Chondrocyte (in vitro differentiated cells): ENCODE data around the gene OPTC. TPM values are rescaled to one million over a fixed set of nuclear protein-coding genes. Genes with fewer than 3 reads are reported as not detected.

Source experiments
- DNase-seq: peaks from one replicate; pipeline ENCODE4 v3.0.0; 2021; ENCODE audit warnings: mixed read lengths, low spot score
- H3K27ac Mint-ChIP-seq: one replicate; pipeline ENCODE4 v1.8.0; 2021; ENCODE audit warnings: mild to moderate bottlenecking, moderate library complexity, mixed read lengths; ENCODE audit not compliant: unreplicated experiment
- H3K27me3 Mint-ChIP-seq: 2 replicates; pipeline ENCODE4 v1.8.0; 2021; ENCODE audit warnings: low read depth, mixed read lengths
- H3K36me3 Mint-ChIP-seq: 2 replicates; pipeline ENCODE4 v1.8.0; 2021; ENCODE audit warnings: low read depth, mixed read lengths
- H3K4me1 Mint-ChIP-seq: 2 replicates; pipeline ENCODE4 v1.8.0; 2021; ENCODE audit warnings: low read depth, mild to moderate bottlenecking, mixed read lengths
- H3K4me3 Mint-ChIP-seq: one replicate; pipeline ENCODE4 v1.8.0; 2021; ENCODE audit warnings: mild to moderate bottlenecking, moderate library complexity, mixed read lengths; ENCODE audit not compliant: unreplicated experiment
- H3K9me3 Mint-ChIP-seq: 2 replicates; pipeline ENCODE4 v1.8.0; 2021; ENCODE audit warnings: low read depth, mixed read lengths
- total RNA-seq: library from RNA; stranded (reverse); gene quantifications from 3 replicates; pipeline ENCODE4 v1.2.1, GENCODE V29; 2021
- TF ChIP-seq, protein P1 (sequence below): fragments of 200-600 bp; sonication (generic); IDR thresholded peaks from 2 replicates; pipeline ENCODE4 v1.5.0; 2021; ENCODE audit warnings: antibody characterized with exemption, mild to moderate bottlenecking, moderate library complexity

OPTC gene
- total RNA-seq, 1 donor from 2014 or later, result not detected

DNA sequence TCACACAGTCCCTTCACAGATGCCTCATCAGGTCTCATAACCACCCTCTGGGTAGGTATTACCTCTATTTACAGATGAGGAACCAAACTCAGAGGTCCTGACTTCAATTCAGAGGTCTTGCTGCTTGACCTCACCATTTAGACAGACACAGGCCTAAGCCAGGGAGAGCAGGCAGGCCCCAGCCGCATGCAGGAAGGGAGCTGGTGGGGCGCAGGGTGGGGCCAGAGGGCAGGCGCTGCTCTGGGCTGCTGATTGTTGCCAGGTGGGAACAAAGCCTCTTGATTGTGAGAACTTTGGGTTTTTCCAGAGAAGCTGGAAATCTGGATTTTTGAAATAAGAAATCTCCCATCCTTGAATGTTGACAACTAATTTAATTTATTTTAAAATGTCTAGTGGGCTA is 38.2 kb upstream of the OPTC start:
- no peak overlapping the region for H3K4me3 Mint-ChIP-seq
- no peaks in the 10 kb centered on the region for H3K27me3 Mint-ChIP-seq
- peaks cover 42% of the 10 kb centered on the region for H3K4me1 Mint-ChIP-seq
- no peak overlapping the region for H3K27ac Mint-ChIP-seq
- H3K36me3 Mint-ChIP-seq, result no peaks in the 10 kb centered on the region
- H3K9me3 Mint-ChIP-seq, result peaks cover 2% of the 10 kb centered on the region
- no peak for DNase-seq
- TF ChIP-seq, protein P1, sequence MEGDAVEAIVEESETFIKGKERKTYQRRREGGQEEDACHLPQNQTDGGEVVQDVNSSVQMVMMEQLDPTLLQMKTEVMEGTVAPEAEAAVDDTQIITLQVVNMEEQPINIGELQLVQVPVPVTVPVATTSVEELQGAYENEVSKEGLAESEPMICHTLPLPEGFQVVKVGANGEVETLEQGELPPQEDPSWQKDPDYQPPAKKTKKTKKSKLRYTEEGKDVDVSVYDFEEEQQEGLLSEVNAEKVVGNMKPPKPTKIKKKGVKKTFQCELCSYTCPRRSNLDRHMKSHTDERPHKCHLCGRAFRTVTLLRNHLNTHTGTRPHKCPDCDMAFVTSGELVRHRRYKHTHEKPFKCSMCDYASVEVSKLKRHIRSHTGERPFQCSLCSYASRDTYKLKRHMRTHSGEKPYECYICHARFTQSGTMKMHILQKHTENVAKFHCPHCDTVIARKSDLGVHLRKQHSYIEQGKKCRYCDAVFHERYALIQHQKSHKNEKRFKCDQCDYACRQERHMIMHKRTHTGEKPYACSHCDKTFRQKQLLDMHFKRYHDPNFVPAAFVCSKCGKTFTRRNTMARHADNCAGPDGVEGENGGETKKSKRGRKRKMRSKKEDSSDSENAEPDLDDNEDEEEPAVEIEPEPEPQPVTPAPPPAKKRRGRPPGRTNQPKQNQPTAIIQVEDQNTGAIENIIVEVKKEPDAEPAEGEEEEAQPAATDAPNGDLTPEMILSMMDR, result no peak

DNA sequence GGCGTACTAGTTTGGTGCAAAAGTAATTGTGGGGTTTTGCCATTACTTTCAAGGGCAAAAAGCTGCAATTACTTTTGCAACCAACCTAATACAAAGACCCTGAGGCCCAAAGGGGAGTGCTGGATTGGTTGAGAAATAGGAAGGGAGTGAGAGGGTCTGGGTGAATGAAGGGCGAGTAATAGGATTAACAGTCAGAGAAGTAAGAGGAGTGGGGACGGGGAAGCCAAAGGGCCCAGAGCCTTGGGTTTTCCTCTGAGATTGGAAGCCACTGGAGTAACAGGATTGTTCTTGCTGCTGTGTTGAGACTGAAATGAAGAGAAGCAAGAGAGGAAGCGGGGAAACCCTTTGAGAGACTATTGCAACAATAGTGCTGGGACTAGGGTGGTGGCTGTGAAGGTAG is 37.4 kb upstream of the OPTC start:
- H3K36me3 Mint-ChIP-seq, result no peaks in the 10 kb centered on the region
- peaks cover 37% of the 10 kb centered on the region for H3K4me1 Mint-ChIP-seq
- H3K27ac Mint-ChIP-seq, result no peak overlapping the region
- no peaks in the 10 kb centered on the region for H3K27me3 Mint-ChIP-seq
- no peak overlapping the region for H3K4me3 Mint-ChIP-seq
- TF ChIP-seq, protein P1, result no peak
- DNase-seq, result no peak
- peaks cover 2% of the 10 kb centered on the region for H3K9me3 Mint-ChIP-seq

DNA sequence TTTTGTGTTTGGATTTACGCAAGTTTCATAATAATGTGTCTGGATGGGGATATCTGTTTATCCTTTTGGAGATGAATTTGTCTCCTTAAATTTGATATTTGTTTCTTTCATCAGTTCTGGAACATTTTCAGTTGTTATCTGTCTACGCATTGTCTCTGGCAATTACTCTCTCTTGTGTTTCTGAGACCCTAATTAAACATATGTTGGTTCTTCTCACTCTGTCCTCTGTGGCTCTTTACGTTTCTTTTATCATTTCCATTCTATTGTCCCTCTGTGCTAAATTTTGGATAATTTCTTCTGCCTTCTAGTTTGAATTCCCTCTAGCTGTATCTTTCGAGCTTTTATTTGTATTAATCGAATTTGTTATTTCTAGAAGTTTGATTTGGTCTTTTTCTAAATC is 35.9 kb upstream of the OPTC start:
- TF ChIP-seq, protein P1, result no peak
- H3K27me3 Mint-ChIP-seq, result no peaks in the 10 kb centered on the region
- no peaks in the 10 kb centered on the region for H3K36me3 Mint-ChIP-seq
- no peak overlapping the region for H3K27ac Mint-ChIP-seq
- no peak overlapping the region for H3K4me3 Mint-ChIP-seq
- peaks cover 2% of the 10 kb centered on the region for H3K9me3 Mint-ChIP-seq
- peaks cover 34% of the 10 kb centered on the region for H3K4me1 Mint-ChIP-seq
- no peak for DNase-seq

DNA sequence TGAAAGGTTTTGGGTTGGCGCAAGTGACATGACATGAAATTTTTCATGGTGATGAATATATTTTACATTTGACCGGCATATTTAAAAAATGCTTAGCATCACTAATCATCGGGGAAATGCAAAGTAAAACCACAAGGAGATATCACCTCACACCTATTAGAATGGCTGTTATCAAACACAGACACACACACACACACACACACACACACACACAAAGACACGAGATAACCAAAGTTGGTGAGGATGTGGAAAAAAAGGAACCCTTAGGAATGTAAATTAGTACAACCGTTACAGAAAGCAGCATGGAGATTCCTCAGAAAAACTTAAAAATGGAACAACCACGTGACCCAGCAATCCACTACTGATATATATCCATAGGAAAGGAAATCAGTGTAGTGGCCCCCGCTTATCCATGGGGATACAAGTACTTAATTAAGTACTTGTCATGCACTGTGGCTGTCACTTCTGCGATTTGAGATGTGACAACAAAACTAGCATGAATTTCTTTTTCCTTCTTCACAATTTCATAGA is 34.2 kb upstream of the OPTC start:
- TF ChIP-seq, protein P1, result no peak
- Mint-ChIP-seq H3K4me1 (peaks cover 37% of the 10 kb centered on the region), H3K27ac (no peak overlapping the region)

DNA sequence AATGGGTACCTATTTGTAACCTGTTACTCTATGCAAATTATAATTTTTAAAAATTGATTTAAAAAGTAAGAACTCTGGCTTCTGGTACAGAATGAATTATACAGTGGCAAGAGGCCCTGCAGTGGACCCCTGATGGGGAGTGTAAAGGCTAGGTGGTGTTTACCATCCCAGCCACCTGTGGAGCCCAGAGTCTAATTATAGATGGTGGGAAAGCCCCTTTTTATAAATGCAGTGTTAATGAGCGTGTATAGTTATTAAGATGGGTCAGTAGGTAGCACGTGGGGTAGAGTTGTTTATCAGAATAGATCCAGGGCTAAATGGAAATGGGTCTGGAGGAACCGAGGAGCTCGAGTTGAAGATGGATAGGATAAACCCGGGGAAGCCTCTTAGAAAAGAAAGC is 32.2 kb upstream of the OPTC start:
- no peak for DNase-seq
- Mint-ChIP-seq H3K9me3 (peaks cover 2% of the 10 kb centered on the region), H3K36me3 (no peaks in the 10 kb centered on the region), H3K4me1 (peaks cover 46% of the 10 kb centered on the region), H3K27me3 (no peaks in the 10 kb centered on the region), H3K27ac (no peak overlapping the region), H3K4me3 (no peak overlapping the region)
- TF ChIP-seq, protein P1, result no peak

More for the DNA sequence above, 34.2 kb upstream of the OPTC start:
- no peak for DNase-seq
- no peak overlapping the region for H3K4me3 Mint-ChIP-seq
- no peaks in the 10 kb centered on the region for H3K36me3 Mint-ChIP-seq
- H3K9me3 Mint-ChIP-seq, result peaks cover 2% of the 10 kb centered on the region
- no peaks in the 10 kb centered on the region for H3K27me3 Mint-ChIP-seq
